B cell (primary cell): ENCODE results near the gene CDK4. TPM values are rescaled to one million over a fixed set of nuclear protein-coding genes. Genes with fewer than 3 reads are reported as not detected.

Source experiments
- ATAC-seq: fragments of 200-7000 bp; cut with Tn5 transposase; one replicate; pipeline ENCODE4 v1.10.0; 2021; ENCODE audit warnings: low read depth, mild to moderate bottlenecking, moderate number of reproducible peaks, moderate library complexity
- CTCF ChIA-PET: fragments of 350-600 bp; sonication (Branson Sonifier 250); formaldehyde crosslinking; loops from one replicate; lab custom pipeline; 2021; ENCODE audit warnings: antibody characterized with exemption, inconsistent platforms; lab: Charles Lee
- POLR2A ChIA-PET: fragments of 350-600 bp; sonication (Branson Sonifier 250); formaldehyde crosslinking; loops from one replicate; lab custom pipeline; 2021; ENCODE audit warnings: antibody characterized with exemption; lab: Charles Lee
- DNase-seq: peaks from one replicate; pipeline ENCODE4 v3.0.0; 2013
- H2AFZ ChIP-seq: 2 replicates; pipeline ENCODE4 v1.6.1; 2012; ENCODE audit warnings: mild to moderate bottlenecking, low read depth, low read length; ENCODE audit not compliant: insufficient read depth, poor library complexity, severe bottlenecking
- H3K27ac ChIP-seq, 2 donors: 1 replicate in 1 of 2; 2 replicates in 1 of 2; pipeline ENCODE4 v1.5.1; 2012 to 2013; ENCODE audit warnings: low read length in 2 of 2, mild to moderate bottlenecking in 2 of 2, moderate library complexity in 1 of 2
- H3K27me3 ChIP-seq, 4 experiments: fragments of 200-600 bp in 1 of 4; sonication (generic) in 1 of 4; replicated peaks in 1 of 4; 1 replicate in 2 of 4; 2 replicates in 2 of 4; pipeline versions ENCODE4 v1.6.1 to v1.7.0; 2013 to 2016; ENCODE audit warnings: low read length in 3 of 4, mild to moderate bottlenecking in 2 of 4, mixed read lengths in 1 of 4, moderate library complexity in 1 of 4; ENCODE audit not compliant: insufficient read depth in 4 of 4, control insufficient read depth in 3 of 4; ENCODE audit errors: control extremely low read depth in 1 of 4
- H3K36me3 ChIP-seq, 2 experiments: replicated peaks in 1 of 2; 1 replicate in 1 of 2; 2 replicates in 1 of 2; pipeline versions ENCODE4 v1.6.1 to v1.7.1; 2013; ENCODE audit warnings: low read length in 1 of 2; ENCODE audit not compliant: insufficient read depth in 2 of 2, control insufficient read depth in 1 of 2; ENCODE audit errors: control extremely low read depth in 1 of 2, extremely low read depth in 1 of 2
- H3K4me1 ChIP-seq, 2 donors: fragments of 200-600 bp in 1 of 2; sonication (generic) in 1 of 2; 1 replicate in 1 of 2; 2 replicates in 1 of 2; pipeline versions ENCODE4 v1.5.1 to v1.6.1; 2013 to 2017; ENCODE audit warnings: low read length in 2 of 2; ENCODE audit not compliant: control insufficient read depth in 2 of 2, insufficient read depth in 2 of 2
- H3K4me2 ChIP-seq: replicated peaks from 2 replicates; pipeline ENCODE3; 2012; ENCODE audit warnings: mild to moderate bottlenecking, low read depth, low read length; ENCODE audit not compliant: poor library complexity, severe bottlenecking
- H3K4me3 ChIP-seq, 5 experiments: fragments of 200-600 bp in 1 of 5; sonication (generic) in 1 of 5; 1 replicate in 3 of 5; 2 replicates in 2 of 5; pipeline versions ENCODE4 v1.5.1 to v1.7.0; 2011 to 2016; ENCODE audit warnings: low read length in 4 of 5, mild to moderate bottlenecking in 4 of 5, low read depth in 2 of 5, control low read depth in 1 of 5, moderate library complexity in 1 of 5; ENCODE audit not compliant: insufficient read depth in 1 of 5; ENCODE audit errors: control extremely low read depth in 1 of 5, extremely low read depth in 1 of 5
- H3K79me2 ChIP-seq: fragments of 200-600 bp; sonication (generic); one replicate; pipeline ENCODE4 v1.6.0; 2016; ENCODE audit warnings: low read length; ENCODE audit not compliant: control insufficient read depth, insufficient read depth
- H3K9ac ChIP-seq: fragments of 200-600 bp; sonication (generic); 2 replicates; pipeline ENCODE4 v1.6.1; 2017; ENCODE audit warnings: mild to moderate bottlenecking, low read length, moderate library complexity
- H3K9me3 ChIP-seq, 3 donors: one replicate each; pipeline versions ENCODE4 v1.6.1 to v1.7.1; 2013; ENCODE audit warnings: low read length in 2 of 3; ENCODE audit not compliant: control insufficient read depth in 2 of 3, insufficient read depth in 1 of 3; ENCODE audit errors: control extremely low read depth in 1 of 3
- H4K20me1 ChIP-seq: 2 replicates; pipeline ENCODE4 v1.6.0; 2012; ENCODE audit warnings: mild to moderate bottlenecking, low read length; ENCODE audit not compliant: insufficient read depth, control insufficient read depth, poor library complexity, severe bottlenecking
- H3K27ac Mint-ChIP-seq: one replicate; pipeline ENCODE4 v1.8.0; 2021; ENCODE audit warnings: mixed read lengths
- H3K27me3 Mint-ChIP-seq: one replicate; pipeline ENCODE4 v1.8.0; 2021; ENCODE audit warnings: mixed read lengths
- H3K4me1 Mint-ChIP-seq: one replicate; pipeline ENCODE4 v1.8.0; 2021; ENCODE audit warnings: mixed read lengths
- H3K4me3 Mint-ChIP-seq: one replicate; pipeline ENCODE4 v1.8.0; 2021; ENCODE audit warnings: mixed read lengths
- H3K9me3 Mint-ChIP-seq: one replicate; pipeline ENCODE4 v1.8.0; 2022; ENCODE audit warnings: mixed read lengths; ENCODE audit not compliant: insufficient read depth
- CTCF ChIP-seq: fragments of 200-600 bp; IDR thresholded peaks from one replicate; pipeline ENCODE4 v1.8.0; 2022; ENCODE audit warnings: antibody characterized with exemption, mild to moderate bottlenecking
- EZH2 ChIP-seq: IDR thresholded peaks from 2 replicates; pipeline ENCODE4 v1.6.1; 2012; ENCODE audit warnings: borderline replicate concordance, low read depth, mild to moderate bottlenecking, moderate library complexity, low read length; ENCODE audit not compliant: insufficient read depth, poor library complexity, severe bottlenecking
- WGBS: methylation state at CpG from one replicate; pipeline ENCODE4 v1.1.5; 2013; ENCODE audit warnings: missing lambda C conversion rate; ENCODE audit not compliant: insufficient coverage; 5-methylcytosine and 5-hydroxymethylcytosine counted together
- intact Hi-C: fragments of 100-400 bp; cut with micrococcal nuclease; formaldehyde crosslinking; loops from one replicate; pipeline ENCODE4 v1.10.0; 2022
- polyA plus RNA-seq: library from polyadenylated mRNA; depleted of rRNA; stranded (reverse); fragments of >200 nt; gene quantifications from 2 replicates; pipeline ENCODE4 v1.2.3, GENCODE V29; 2012
- total RNA-seq, 2 donors: library from RNA; stranded (reverse); fragments of 120-200 nt in 1 of 2; gene quantifications; 1 replicate in 1 of 2; 2 replicates in 1 of 2; pipeline versions ENCODE4 v1.2.3 to v1.2.4, GENCODE V29; 2013 to 2022

The CDK4 gene
- total and polyA plus RNA-seq, 2 donors (not counting 1 experiment from before 2014, with no cell fraction given), result 34.8 to 44.6 TPM

DNA sequence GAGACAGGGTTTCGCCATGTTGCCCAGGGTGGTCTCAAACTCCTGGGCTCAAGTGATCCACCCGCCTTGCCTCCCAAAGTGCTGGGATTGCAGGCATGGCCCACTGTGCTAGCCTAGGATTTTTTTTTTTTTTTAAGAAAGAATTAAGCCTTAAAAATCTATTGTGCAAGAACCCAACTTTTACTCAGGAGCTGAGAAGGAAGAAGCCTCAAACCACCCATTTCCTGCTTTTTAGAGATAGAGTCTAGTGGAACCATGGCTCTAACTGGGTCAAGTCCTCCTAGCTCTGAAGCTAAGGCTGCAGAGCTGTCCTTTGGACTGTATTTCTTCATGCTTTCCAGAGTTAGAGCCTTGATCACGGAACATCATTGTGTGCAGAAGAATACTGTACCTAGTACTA, 29.1 kb upstream of the CDK4 start:
- TF ChIP-seq EZH2, result no peak
- no peak for TF ChIP-seq CTCF
- Histone ChIP-seq H3K4me2 (no peak overlapping the region), H3K79me2 (peaks cover 20% of the 10 kb centered on the region), H3K9me3 (no peaks in the 10 kb centered on the region), H3K27me3 (no peaks in the 10 kb centered on the region), H2AFZ (no peak overlapping the region), H3K4me3 (no peak overlapping the region), H3K4me1 (peaks cover 9 to 17% of the 10 kb centered on the region in 2 donors), H4K20me1 (no peaks in the 10 kb centered on the region), H3K36me3 (peaks cover 2 to 12% of the 10 kb centered on the region in 2 experiments), H3K27ac (no peak overlapping the region), H3K9ac (no peak overlapping the region)
- CTCF ChIA-PET, result interaction anchor here (0.7 to 6.9 kb wide), 8 partner anchors 13 to 123 kb away, joined by 3 to 59 read pairs (median 6); partner anchors contain the start of genes CYP27B1 and MARCHF9
- POLR2A ChIA-PET, result interaction anchor here (0.7 kb wide), 1 partner anchor 114 kb away, joined by 4 read pairs; no protein-coding TSS in a partner anchor
- ATAC-seq (no peak), DNase-seq (no peak)
- H3K4me3 Mint-ChIP-seq, result no peak overlapping the region
- intact Hi-C loops, result loop anchor here (5.0 kb wide), 1 partner anchor 39 kb away; no protein-coding TSS in a partner anchor
- no peak overlapping the region for H3K27ac Mint-ChIP-seq
- no peaks in the 10 kb centered on the region for H3K27me3 Mint-ChIP-seq
- no peaks in the 10 kb centered on the region for H3K9me3 Mint-ChIP-seq
- 100% methylated on average over 2 of the region's 3 CpGs for WGBS
- H3K4me1 Mint-ChIP-seq, result peaks cover 18% of the 10 kb centered on the region

DNA sequence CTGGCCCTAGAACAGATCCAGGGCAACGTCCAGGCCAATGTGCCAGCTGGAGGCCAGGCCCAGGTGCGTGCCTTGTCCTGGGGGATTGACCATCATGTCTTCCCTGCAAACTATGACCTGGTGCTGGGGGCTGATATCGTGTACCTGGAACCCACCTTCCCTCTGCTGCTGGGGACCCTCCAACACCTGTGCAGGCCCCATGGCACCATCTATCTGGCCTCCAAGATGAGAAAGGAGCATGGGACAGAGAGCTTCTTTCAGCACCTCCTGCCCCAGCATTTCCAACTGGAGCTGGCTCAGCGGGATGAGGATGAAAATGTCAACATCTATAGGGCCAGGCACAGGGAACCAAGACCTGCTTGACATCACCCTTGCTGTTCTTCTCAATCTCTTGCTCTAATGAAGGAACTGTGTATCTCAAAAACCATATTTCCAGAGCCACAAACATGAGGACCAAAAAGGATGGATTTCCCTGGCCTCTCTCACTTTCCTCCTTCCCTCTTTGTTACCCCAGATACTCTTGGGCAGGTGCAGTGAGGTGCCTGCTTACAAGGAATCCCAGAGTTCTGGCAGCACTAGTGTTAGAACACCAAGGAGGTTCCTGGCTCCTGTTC, 28.3 kb upstream of the CDK4 start:
- DNase-seq (no peak), ATAC-seq (no peak)
- Histone ChIP-seq H3K4me3 (no peak overlapping the region), H3K9me3 (no peaks in the 10 kb centered on the region), H3K4me2 (no peak overlapping the region), H4K20me1 (no peaks in the 10 kb centered on the region), H3K4me1 (peaks cover 9 to 17% of the 10 kb centered on the region in 2 donors), H3K36me3 (peaks cover 0 to 4% of the 10 kb centered on the region in 2 experiments), H3K27me3 (no peaks in the 10 kb centered on the region), H3K79me2 (peaks cover 20% of the 10 kb centered on the region), H3K27ac (no peak overlapping the region), H3K9ac (no peak overlapping the region), H2AFZ (no peak overlapping the region)
- H3K27me3 Mint-ChIP-seq, result no peaks in the 10 kb centered on the region
- POLR2A ChIA-PET, result no interaction called here
- TF ChIP-seq EZH2 (no peak), CTCF (no peak)
- WGBS, result 90% methylated on average over 4 of the region's 4 CpGs
- CTCF ChIA-PET, result interaction anchor here (1.3 to 6.9 kb wide), 7 partner anchors 14 to 124 kb away, joined by 4 to 59 read pairs (median 7); partner anchors contain the start of gene MARCHF9
- no peak overlapping the region for H3K27ac Mint-ChIP-seq
- no peaks in the 10 kb centered on the region for H3K9me3 Mint-ChIP-seq
- H3K4me3 Mint-ChIP-seq, result no peak overlapping the region
- intact Hi-C loops, result loop anchor here (5.0 kb wide), 1 partner anchor 38 kb away; no protein-coding TSS in a partner anchor
- H3K4me1 Mint-ChIP-seq, result peaks cover 18% of the 10 kb centered on the region
